ENCODE results near the gene SCN5A.

DNA sequence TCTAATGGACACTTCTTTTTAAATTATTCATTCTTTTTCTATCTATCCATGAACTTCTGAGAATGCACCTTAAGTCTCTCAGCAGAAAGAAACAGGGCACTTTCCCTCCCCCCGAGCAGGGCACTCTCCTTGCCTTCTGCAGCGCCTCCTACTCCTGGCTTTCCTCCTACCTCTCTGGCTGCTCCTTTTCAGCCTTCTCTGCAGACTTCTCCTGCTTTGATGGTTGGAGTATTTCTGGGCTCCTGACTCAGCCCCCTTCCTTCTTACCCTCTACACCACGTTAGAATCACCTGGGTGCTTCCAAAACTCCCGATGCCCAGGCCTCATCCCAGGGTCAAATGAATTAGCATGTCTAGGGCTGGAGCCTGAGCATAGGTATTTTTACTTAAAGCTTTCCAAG lies 3.4 kb downstream of the SCN5A start:
- no peak for TF ChIP-seq CTCF (conservative IDR thresholded peaks at IDR 0.05; ENCODE audit: low read depth in 2 of 2)
- TF ChIP-seq EZH2 (IDR thresholded peaks at IDR 0.05; ENCODE audit: low read depth, unreplicated experiment): no peak
- TF ChIP-seq STAT1 (IDR thresholded peaks at IDR 0.05; ENCODE audit: unreplicated experiment): no peak
- TF ChIP-seq, protein P1, sequence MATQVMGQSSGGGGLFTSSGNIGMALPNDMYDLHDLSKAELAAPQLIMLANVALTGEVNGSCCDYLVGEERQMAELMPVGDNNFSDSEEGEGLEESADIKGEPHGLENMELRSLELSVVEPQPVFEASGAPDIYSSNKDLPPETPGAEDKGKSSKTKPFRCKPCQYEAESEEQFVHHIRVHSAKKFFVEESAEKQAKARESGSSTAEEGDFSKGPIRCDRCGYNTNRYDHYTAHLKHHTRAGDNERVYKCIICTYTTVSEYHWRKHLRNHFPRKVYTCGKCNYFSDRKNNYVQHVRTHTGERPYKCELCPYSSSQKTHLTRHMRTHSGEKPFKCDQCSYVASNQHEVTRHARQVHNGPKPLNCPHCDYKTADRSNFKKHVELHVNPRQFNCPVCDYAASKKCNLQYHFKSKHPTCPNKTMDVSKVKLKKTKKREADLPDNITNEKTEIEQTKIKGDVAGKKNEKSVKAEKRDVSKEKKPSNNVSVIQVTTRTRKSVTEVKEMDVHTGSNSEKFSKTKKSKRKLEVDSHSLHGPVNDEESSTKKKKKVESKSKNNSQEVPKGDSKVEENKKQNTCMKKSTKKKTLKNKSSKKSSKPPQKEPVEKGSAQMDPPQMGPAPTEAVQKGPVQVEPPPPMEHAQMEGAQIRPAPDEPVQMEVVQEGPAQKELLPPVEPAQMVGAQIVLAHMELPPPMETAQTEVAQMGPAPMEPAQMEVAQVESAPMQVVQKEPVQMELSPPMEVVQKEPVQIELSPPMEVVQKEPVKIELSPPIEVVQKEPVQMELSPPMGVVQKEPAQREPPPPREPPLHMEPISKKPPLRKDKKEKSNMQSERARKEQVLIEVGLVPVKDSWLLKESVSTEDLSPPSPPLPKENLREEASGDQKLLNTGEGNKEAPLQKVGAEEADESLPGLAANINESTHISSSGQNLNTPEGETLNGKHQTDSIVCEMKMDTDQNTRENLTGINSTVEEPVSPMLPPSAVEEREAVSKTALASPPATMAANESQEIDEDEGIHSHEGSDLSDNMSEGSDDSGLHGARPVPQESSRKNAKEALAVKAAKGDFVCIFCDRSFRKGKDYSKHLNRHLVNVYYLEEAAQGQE (IDR thresholded peaks at IDR 0.05; ENCODE audit: unreplicated experiment): no peak
- TF ChIP-seq EZH2phosphoT487 (IDR thresholded peaks at IDR 0.05; ENCODE audit: unreplicated experiment): no peak
